ENCODE measurements around the gene EML3. TPM values are rescaled to one million over a fixed set of nuclear protein-coding genes. Genes with fewer than 3 reads are reported as not detected.

EML3 gene
- total and polyA plus RNA-seq, 2 of the 8 experiments (the other 6 are each of a cell fraction or from before 2014, with no cell fraction given), result 19.2 to 29.9 TPM

DNA sequence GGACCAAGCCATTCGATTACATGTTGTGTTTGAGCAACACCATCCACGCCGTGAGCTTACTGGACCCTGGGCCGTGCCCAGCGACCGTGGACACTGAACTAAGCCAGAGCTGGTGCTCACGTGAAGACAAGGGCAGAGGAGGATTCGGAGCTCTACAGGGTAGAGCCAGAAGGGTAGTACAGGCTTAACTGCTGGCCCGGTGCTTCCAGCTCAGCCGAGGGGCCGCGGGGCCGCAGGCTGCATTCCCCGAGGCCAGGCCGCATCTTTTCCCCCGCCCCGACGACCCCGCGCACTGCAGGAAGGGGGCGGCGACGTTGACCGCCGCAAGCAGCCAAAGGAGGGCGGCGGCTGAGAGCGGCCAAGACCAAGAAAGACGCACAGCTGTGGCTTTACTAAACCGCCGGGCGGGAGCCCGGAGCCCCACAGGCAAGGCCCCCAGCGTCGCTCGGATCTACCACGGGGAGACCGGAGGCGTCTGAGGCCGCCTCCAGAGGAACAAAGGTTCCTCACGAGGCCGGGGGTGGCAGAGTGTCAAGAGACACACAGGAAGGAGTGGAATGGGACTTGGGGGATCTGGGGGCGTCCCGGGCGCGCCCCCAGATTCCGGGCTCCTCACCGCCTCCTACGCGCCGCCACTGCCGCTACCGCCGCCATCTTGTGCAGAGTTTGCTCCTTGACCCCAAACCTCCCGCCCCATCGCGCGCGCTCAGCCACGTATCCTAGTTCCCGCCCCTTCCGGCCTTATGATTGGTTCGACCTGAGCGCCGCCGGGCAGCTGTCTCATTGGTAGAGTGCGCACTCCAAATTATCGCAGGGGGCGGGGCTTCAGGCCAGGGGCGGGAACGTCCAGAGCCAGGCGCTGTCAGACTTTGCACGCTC lies 33.6 kb upstream of the EML3 start, which contains the start of gene GANAB (continued):
- TF ChIP-seq CHD1 (IDR thresholded peaks at IDR 0.05; ENCODE audit: low read depth, low read length), result 0 out of 2 replicates have a peak, but pooled peaks have one; percentile 43
- peak; percentile 75 for TF ChIP-seq KDM5A (IDR thresholded peaks at IDR 0.05; ENCODE audit: low read length)
- no peak for TF ChIP-seq RAD21 (IDR thresholded peaks at IDR 0.05 in 1 of 2, conservative IDR thresholded peaks at IDR 0.05 in 1 of 2; ENCODE audit: low read depth in 2 of 2, low read length in 2 of 2)
- peak; percentile 66; the same call in 1 of the 2 replicates for TF ChIP-seq CHD2 (IDR thresholded peaks at IDR 0.05; ENCODE audit: low read length)
- TF ChIP-seq POLR2A (IDR thresholded peaks at IDR 0.05; ENCODE audit: control extremely low read depth in 1 of 2, low read depth in 2 of 2, low read length in 2 of 2), result peak; percentile 82 to 99
- TF ChIP-seq KDM4A (IDR thresholded peaks at IDR 0.05; ENCODE audit: low read depth, low read length, severe bottlenecking), result peak; percentile 62
- peak; percentile 98 for TF ChIP-seq YY1 (IDR thresholded peaks at IDR 0.05; ENCODE audit: low read depth, low read length)
- peak; percentile 84; the same call in 1 of the 2 replicates for TF ChIP-seq SP1 (IDR thresholded peaks at IDR 0.05; ENCODE audit: low read depth, low read length)
- TF ChIP-seq CREB1 (IDR thresholded peaks at IDR 0.05), result peak; percentile 86
- TF ChIP-seq TEAD4 (IDR thresholded peaks at IDR 0.05; ENCODE audit: low read depth, low read length), result peak; percentile 6; the same call in 1 of the 2 replicates
- TF ChIP-seq PHF8 (conservative IDR thresholded peaks at IDR 0.05; ENCODE audit: low read depth, low read length), result peak; percentile 97; the same call in 1 of the 2 replicates
- peak; percentile 98 for TF ChIP-seq TAF1 (IDR thresholded peaks at IDR 0.05; ENCODE audit: low read depth, low read length)
- TF ChIP-seq POLR2AphosphoS5 (IDR thresholded peaks at IDR 0.05; ENCODE audit: low read depth, low read length), result peak; percentile 97
- TF ChIP-seq SRF (IDR thresholded peaks at IDR 0.05; ENCODE audit: low read depth, low read length), result no peak
- 0 out of 2 replicates have a peak, but pooled peaks have one; percentile 42 for TF ChIP-seq GABPA (IDR thresholded peaks at IDR 0.05; ENCODE audit: borderline replicate concordance, insufficient read depth, low read length)
- peak; percentile 64 for TF ChIP-seq ASH2L (IDR thresholded peaks at IDR 0.05; ENCODE audit: low read length)
